ENCODE results near the gene SAMD4A. TPM values are rescaled to one million over a fixed set of nuclear protein-coding genes. Genes with fewer than 3 reads are reported as not detected.

Gene SAMD4A
- total and polyA plus RNA-seq, 2 of the 4 experiments (the other 2 are of a cell fraction), result 22.9 to 38.2 TPM

DNA sequence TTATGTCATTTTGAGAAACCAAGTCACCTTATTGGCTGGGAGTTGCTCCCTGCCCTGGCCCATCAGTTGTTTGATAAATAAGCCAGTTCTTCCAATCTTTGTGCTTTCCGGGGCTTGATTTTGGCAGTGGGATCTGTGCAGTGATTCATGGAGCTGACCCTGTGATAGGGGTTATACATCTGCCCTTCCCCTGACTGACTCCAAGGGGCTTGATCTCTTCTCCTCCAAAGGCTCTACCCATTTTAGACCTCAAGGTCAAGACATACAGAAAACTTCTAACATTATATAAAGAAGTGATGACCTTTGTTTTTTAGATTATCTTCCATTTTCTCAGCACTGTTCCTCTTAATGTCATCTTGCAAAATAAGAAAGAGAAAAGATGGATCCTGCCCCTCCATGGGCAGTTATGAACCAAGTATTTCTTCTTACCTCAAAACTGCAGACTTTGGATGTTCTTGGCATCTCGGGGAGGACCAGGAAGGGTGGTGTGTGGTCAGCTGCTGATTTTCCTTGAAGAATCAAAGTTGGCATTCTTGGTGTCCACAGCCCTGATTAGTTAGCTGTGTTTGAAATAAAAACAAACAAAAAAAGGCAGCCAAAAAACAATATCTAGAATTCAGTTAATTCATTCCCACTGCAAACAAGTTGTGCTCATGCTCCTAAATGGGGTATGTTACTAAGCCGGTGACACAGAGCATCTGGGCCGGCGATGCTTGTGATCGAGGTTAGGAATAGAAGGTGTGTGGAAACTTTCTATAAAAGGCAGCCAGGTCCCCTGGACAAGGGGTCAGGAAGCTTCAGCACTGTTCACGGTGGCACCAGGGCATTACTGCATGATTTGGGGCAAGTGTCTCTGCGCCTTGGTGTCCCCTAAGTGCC, 120.2 kb downstream of the SAMD4A start:
- no peak overlapping the region; the same call in 1 of the 2 replicates for H3K56ac ChIP-seq (ENCODE audit: extremely low read depth, insufficient read depth, low read length)
- POLR2A ChIA-PET (ENCODE audit: unreplicated experiment), result interaction anchor here (1.0 kb wide), 1 partner anchor 86 kb away, joined by 3 read pairs; no protein-coding TSS in a partner anchor
- H4K8ac ChIP-seq (ENCODE audit: low read depth in 2 of 2, low read length in 2 of 2), result peak overlapping the region in 1 of 2 experiments; percentile 48; a peak in 1 of 4 replicates
- H3K14ac ChIP-seq (replicated peaks; ENCODE audit: low read depth, low read length), result peak overlapping the region; percentile 77
- no peaks in the 10 kb centered on the region; the same call in 1 of the 2 replicates for H3K36me3 ChIP-seq (ENCODE audit: control insufficient read depth, insufficient read depth, low read length)
- 67% methylated on average over 2 of the region's 8 CpGs; no CpG with 5 or more reads in 1 of the 2 experiments for WGBS, 2 experiments (ENCODE audit: extremely low coverage in 2 of 2, insufficient read length in 1 of 2)
- H3K9me1 ChIP-seq (ENCODE audit: insufficient read depth, low read length), result peaks cover 55% of the 10 kb centered on the region
- no peaks in the 10 kb centered on the region for H3K27me3 ChIP-seq (ENCODE audit: control insufficient read depth, insufficient read depth, low read length)
- CTCF ChIA-PET, result interaction anchor here (0.6 to 1.0 kb wide), 4 partner anchors 13 to 129 kb away, joined by 3 to 4 read pairs (median 4); no protein-coding TSS in a partner anchor
- H4K91ac ChIP-seq (ENCODE audit: insufficient read depth, low read depth, low read length), result peak overlapping the region; percentile 31; the same call in 1 of the 2 replicates
- intact Hi-C loops (cut with micrococcal nuclease) (loop anchor here (1.0 to 2.0 kb wide), 2 partner anchors 86 to 121 kb away; no protein-coding TSS in a partner anchor), dilution Hi-C loops (cut with HindIII; ENCODE audit: low sequenced_read_pairs, unreplicated experiment) (no loop called here), in situ Hi-C loops (cut with MboI; ENCODE audit: low sequenced_read_pairs) (loop anchor here (5.0 kb wide), 2 partner anchors 85 to 120 kb away; partner anchors contain the start of gene SAMD4A)
- H3K27ac ChIP-seq (ENCODE audit: insufficient read depth, low read length), result peak overlapping the region; percentile 60; the same call in 1 of the 2 replicates
- H2BK120ac ChIP-seq (ENCODE audit: low read depth, low read length), result peak overlapping the region; percentile 44; the same call in 1 of the 2 replicates
- no peaks in the 10 kb centered on the region for H3K9me3 ChIP-seq (ENCODE audit: control insufficient read depth, insufficient read depth, low read length)
- ATAC-seq (ENCODE audit: low read depth), result no peak
- peak overlapping the region; percentile 49 for H3K18ac ChIP-seq (ENCODE audit: low read depth, low read length)
- BruUV-seq (replicated peaks), result no TSS peak
- peaks cover 72 to 98% of the 10 kb centered on the region in 2 experiments for H3K79me1 ChIP-seq (ENCODE audit: low read depth in 1 of 2, low read length in 2 of 2)
- H4K5ac ChIP-seq (ENCODE audit: low read depth, low read length), result no peak overlapping the region
- H3K23ac ChIP-seq (ENCODE audit: low read depth, low read length), result peak overlapping the region; percentile 16
- peaks cover 74% of the 10 kb centered on the region for H4K20me1 ChIP-seq (ENCODE audit: insufficient read depth, low read length)
- DNase-seq, result no peak
- no peak overlapping the region for H2AK9ac ChIP-seq (replicated peaks; ENCODE audit: low read depth, low read length, poor library complexity)
- H2BK15ac ChIP-seq (ENCODE audit: low read depth, low read length), result peak overlapping the region; percentile 42; the same call in 1 of the 3 replicates
- H2AK5ac ChIP-seq (ENCODE audit: low read depth, low read length), result peak overlapping the region; percentile 87; the same call in 1 of the 2 replicates
- peak overlapping the region; percentile 74 for H3K4ac ChIP-seq (ENCODE audit: low read depth, low read length)
- peak overlapping the region; percentile 44; the same call in 1 of the 2 replicates for H3K4me2 ChIP-seq (ENCODE audit: low read depth, low read length)
- no peak overlapping the region for H3K4me3 ChIP-seq (ENCODE audit: insufficient read depth, low read depth, low read length)
- H2BK20ac ChIP-seq (ENCODE audit: low read depth, low read length), result peak overlapping the region; percentile 29; the same call in 1 of the 2 replicates
- no peak overlapping the region for H3K9ac ChIP-seq (ENCODE audit: low read depth, low read length)
- H3K4me1 ChIP-seq (ENCODE audit: control insufficient read depth, insufficient read depth, low read length), result peaks cover 44% of the 10 kb centered on the region
- peak overlapping the region; percentile 53 for H2BK5ac ChIP-seq (ENCODE audit: low read depth, low read length, poor library complexity, severe bottlenecking)
- H2AFZ ChIP-seq (replicated peaks; ENCODE audit: low read length, poor library complexity), result no peak overlapping the region
- TF ChIP-seq, protein P1, sequence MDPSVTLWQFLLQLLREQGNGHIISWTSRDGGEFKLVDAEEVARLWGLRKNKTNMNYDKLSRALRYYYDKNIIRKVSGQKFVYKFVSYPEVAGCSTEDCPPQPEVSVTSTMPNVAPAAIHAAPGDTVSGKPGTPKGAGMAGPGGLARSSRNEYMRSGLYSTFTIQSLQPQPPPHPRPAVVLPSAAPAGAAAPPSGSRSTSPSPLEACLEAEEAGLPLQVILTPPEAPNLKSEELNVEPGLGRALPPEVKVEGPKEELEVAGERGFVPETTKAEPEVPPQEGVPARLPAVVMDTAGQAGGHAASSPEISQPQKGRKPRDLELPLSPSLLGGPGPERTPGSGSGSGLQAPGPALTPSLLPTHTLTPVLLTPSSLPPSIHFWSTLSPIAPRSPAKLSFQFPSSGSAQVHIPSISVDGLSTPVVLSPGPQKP (IDR thresholded peaks at IDR 0.05; ENCODE audit: borderline replicate concordance, low read depth, low read length), result no peak
- TF ChIP-seq CHD1 (IDR thresholded peaks at IDR 0.05; ENCODE audit: low read depth, low read length) (no peak), POLR2A (IDR thresholded peaks at IDR 0.05; ENCODE audit: low read depth, low read length) (no peak), MAFK (IDR thresholded peaks at IDR 0.05; ENCODE audit: low read depth, low read length) (no peak), RFX5 (IDR thresholded peaks at IDR 0.05; ENCODE audit: low read depth, low read length) (no peak), RAD21 (IDR thresholded peaks at IDR 0.05; ENCODE audit: low read length) (no peak), RCOR1 (IDR thresholded peaks at IDR 0.05; ENCODE audit: insufficient replicate concordance, low read length) (no peak), SMC3 (IDR thresholded peaks at IDR 0.05; ENCODE audit: low read depth, low read length) (no peak), MAZ (IDR thresholded peaks at IDR 0.05; ENCODE audit: borderline replicate concordance, low read depth, low read length) (no peak), MXI1 (IDR thresholded peaks at IDR 0.05; ENCODE audit: borderline replicate concordance, low read depth, low read length) (no peak)
- TF ChIP-seq, protein P2, sequence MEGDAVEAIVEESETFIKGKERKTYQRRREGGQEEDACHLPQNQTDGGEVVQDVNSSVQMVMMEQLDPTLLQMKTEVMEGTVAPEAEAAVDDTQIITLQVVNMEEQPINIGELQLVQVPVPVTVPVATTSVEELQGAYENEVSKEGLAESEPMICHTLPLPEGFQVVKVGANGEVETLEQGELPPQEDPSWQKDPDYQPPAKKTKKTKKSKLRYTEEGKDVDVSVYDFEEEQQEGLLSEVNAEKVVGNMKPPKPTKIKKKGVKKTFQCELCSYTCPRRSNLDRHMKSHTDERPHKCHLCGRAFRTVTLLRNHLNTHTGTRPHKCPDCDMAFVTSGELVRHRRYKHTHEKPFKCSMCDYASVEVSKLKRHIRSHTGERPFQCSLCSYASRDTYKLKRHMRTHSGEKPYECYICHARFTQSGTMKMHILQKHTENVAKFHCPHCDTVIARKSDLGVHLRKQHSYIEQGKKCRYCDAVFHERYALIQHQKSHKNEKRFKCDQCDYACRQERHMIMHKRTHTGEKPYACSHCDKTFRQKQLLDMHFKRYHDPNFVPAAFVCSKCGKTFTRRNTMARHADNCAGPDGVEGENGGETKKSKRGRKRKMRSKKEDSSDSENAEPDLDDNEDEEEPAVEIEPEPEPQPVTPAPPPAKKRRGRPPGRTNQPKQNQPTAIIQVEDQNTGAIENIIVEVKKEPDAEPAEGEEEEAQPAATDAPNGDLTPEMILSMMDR (conservative IDR thresholded peaks at IDR 0.05; ENCODE audit: low read depth, low read length), result no peak
